ENCODE results near the gene PSMD13.

- TF ChIP-seq, protein P1, sequence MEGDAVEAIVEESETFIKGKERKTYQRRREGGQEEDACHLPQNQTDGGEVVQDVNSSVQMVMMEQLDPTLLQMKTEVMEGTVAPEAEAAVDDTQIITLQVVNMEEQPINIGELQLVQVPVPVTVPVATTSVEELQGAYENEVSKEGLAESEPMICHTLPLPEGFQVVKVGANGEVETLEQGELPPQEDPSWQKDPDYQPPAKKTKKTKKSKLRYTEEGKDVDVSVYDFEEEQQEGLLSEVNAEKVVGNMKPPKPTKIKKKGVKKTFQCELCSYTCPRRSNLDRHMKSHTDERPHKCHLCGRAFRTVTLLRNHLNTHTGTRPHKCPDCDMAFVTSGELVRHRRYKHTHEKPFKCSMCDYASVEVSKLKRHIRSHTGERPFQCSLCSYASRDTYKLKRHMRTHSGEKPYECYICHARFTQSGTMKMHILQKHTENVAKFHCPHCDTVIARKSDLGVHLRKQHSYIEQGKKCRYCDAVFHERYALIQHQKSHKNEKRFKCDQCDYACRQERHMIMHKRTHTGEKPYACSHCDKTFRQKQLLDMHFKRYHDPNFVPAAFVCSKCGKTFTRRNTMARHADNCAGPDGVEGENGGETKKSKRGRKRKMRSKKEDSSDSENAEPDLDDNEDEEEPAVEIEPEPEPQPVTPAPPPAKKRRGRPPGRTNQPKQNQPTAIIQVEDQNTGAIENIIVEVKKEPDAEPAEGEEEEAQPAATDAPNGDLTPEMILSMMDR (IDR thresholded peaks at IDR 0.05; ENCODE audit: insufficient read depth, low read length, poor library complexity, severe bottlenecking): no peak
- no peak for TF ChIP-seq EZH2phosphoT487 (conservative IDR thresholded peaks at IDR 0.05; ENCODE audit: low read length)
Observed at GRCh38 chr11:198236-198806, 38.5 kb upstream of the PSMD13 start.
